Hematopoietic multipotent progenitor cell treated with erythropoietin and hydrocortisone succinate and interleukin-3 and kit ligand, for 4 days (in vitro differentiated cells): ENCODE measurements around the gene OR51B6.
"Not testable (repeated sequence)": the region's sequence is repeated elsewhere in the genome, so short reads cannot be mapped to it uniquely, and the experiment has no call there.

Experiments
- DNase-seq: peaks from one replicate; pipeline ENCODE4 v3.0.0-alpha.2; 2015

Gene OR51B6

GRCh38 chr11:5351208-5351607, at the start of gene OR51B6:
TSS of gene OR51B6 (plus strand) at chr11:5351508. CDS start at chr11:5351508, 0 bp downstream.
- DNase-seq: no peak

GRCh38 chr11:5301846-5302245, 49.5 kb upstream of the OR51B6 start, which contains the start of gene OR51B4:
TSS of gene OR51B4 (minus strand) at chr11:5301946. CDS start at chr11:5301946, 0 bp downstream.
- DNase-seq: no peak

- DNase-seq: peak; percentile 93
Observed at GRCh38 chr11:5303626-5304025, 47.7 kb upstream of the OR51B6 start.

GRCh38 chr11:5304046-5304445, 47.3 kb upstream of the OR51B6 start:
- no peak for DNase-seq

- no peak for DNase-seq
Observed at GRCh38 chr11:5307256-5308019, 43.9 kb upstream of the OR51B6 start.

GRCh38 chr11:5310423-5310822, 40.9 kb upstream of the OR51B6 start:
- no peak for DNase-seq

GRCh38 chr11:5313326-5314023, 37.8 kb upstream of the OR51B6 start:
- DNase-seq: not testable (repeated sequence)

GRCh38 chr11:5317292-5317691, 34.0 kb upstream of the OR51B6 start:
- DNase-seq: peak; percentile 43

- DNase-seq: no peak
Observed at GRCh38 chr11:5324197-5324596, 27.1 kb upstream of the OR51B6 start, which contains the start of gene OR51B2. TSS of gene OR51B2 (minus strand) at chr11:5324297. CDS start at chr11:5324297, 0 bp downstream.

GRCh38 chr11:5335170-5335569, 16.1 kb upstream of the OR51B6 start:
- DNase-seq: peak; percentile 81

- no peak for DNase-seq
Observed at GRCh38 chr11:5336331-5336730, 15.0 kb upstream of the OR51B6 start.

- DNase-seq: not testable (repeated sequence)
Observed at GRCh38 chr11:5337253-5337652, 14.1 kb upstream of the OR51B6 start.

GRCh38 chr11:5339771-5340322, 11.5 kb upstream of the OR51B6 start:
- DNase-seq: no peak

- no peak for DNase-seq
Observed at GRCh38 chr11:5343474-5344335, 7.6 kb upstream of the OR51B6 start, which contains the start of gene OR51B5. TSS of gene OR51B5 (minus strand) at chr11:5343524. CDS start at chr11:5343524, 0 bp downstream.

GRCh38 chr11:5345831-5346230, 5.5 kb upstream of the OR51B6 start:
- no peak for DNase-seq

- DNase-seq: peak; percentile 39
Observed at GRCh38 chr11:5348551-5349194, 2.6 kb upstream of the OR51B6 start.

GRCh38 chr11:5349550-5349949, 1.8 kb upstream of the OR51B6 start:
- DNase-seq: no peak

GRCh38 chr11:5356031-5356430, 4.7 kb downstream of the OR51B6 start:
- DNase-seq: not testable (repeated sequence)

- DNase-seq: no peak
Observed at GRCh38 chr11:5362017-5362625, 10.8 kb downstream of the OR51B6 start.

- DNase-seq: no peak
Observed at GRCh38 chr11:5363679-5364078, 12.4 kb downstream of the OR51B6 start.

- DNase-seq: no peak
Observed at GRCh38 chr11:5364214-5364613, 12.9 kb downstream of the OR51B6 start.

- DNase-seq: not testable (repeated sequence)
Observed at GRCh38 chr11:5366365-5366764, 15.1 kb downstream of the OR51B6 start.
